GM12878 (cell line): ENCODE measurements around the gene ATF4. TPM values are rescaled to one million over a fixed set of nuclear protein-coding genes. Genes with fewer than 3 reads are reported as not detected.

ENCODE experiments used
- ATF3 ChIP-seq: IDR thresholded peaks from 2 replicates; pipeline ENCODE4 v1.6.1; 2011; ENCODE audit warnings: low read depth, mild to moderate bottlenecking, low read length, moderate library complexity, borderline replicate concordance; ENCODE audit errors: extremely low read depth
- BMI1 ChIP-seq: fragments of 450-650 bp; IDR thresholded peaks from 2 replicates; pipeline ENCODE4 v1.6.1; 2016; ENCODE audit warnings: mild to moderate bottlenecking, moderate library complexity, borderline replicate concordance
- LARP7 ChIP-seq: fragments of 450-650 bp; IDR thresholded peaks from 2 replicates; pipeline ENCODE4 v1.6.1; 2017; ENCODE audit warnings: mild to moderate bottlenecking
- MTA2 ChIP-seq: fragments of 450-650 bp; IDR thresholded peaks from 2 replicates; pipeline ENCODE4 v1.6.1; 2016; ENCODE audit warnings: low read depth, mild to moderate bottlenecking, moderate library complexity
- PAX8 ChIP-seq: fragments of 450-650 bp; IDR thresholded peaks from 2 replicates; pipeline ENCODE4 v1.6.1; 2017; ENCODE audit warnings: mild to moderate bottlenecking, moderate library complexity
- PRDM15 ChIP-seq: fragments of 450-650 bp; formaldehyde crosslinking; IDR thresholded peaks from 2 replicates; pipeline ENCODE4 v1.4.0; 2020; ENCODE audit warnings: mild to moderate bottlenecking, moderate library complexity
- REST ChIP-seq: IDR thresholded peaks from 2 replicates; pipeline ENCODE4 v1.6.1; 2012; ENCODE audit warnings: mild to moderate bottlenecking, low read depth, low read length
- SIX5 ChIP-seq: IDR thresholded peaks from 2 replicates; pipeline ENCODE4 v1.6.1; 2011; ENCODE audit warnings: mild to moderate bottlenecking, low read depth, low read length, moderate library complexity; ENCODE audit not compliant: severe bottlenecking
- SRF ChIP-seq, 2 experiments: IDR thresholded peaks; 2 replicates each; pipeline ENCODE4 v1.6.1; 2011; ENCODE audit warnings: low read depth in 2 of 2, low read length in 2 of 2, mild to moderate bottlenecking in 1 of 2, moderate library complexity in 1 of 2
- USF2 ChIP-seq: IDR thresholded peaks from 2 replicates; pipeline ENCODE4 v1.6.1; 2011; ENCODE audit warnings: low read depth, low read length, improper control_type of control experiment, borderline replicate concordance
- WRNIP1 ChIP-seq: IDR thresholded peaks from 2 replicates; pipeline ENCODE4 v1.6.1; 2011; ENCODE audit warnings: low read depth, low read length, improper control_type of control experiment, borderline replicate concordance
- YY1 ChIP-seq: IDR thresholded peaks from 2 replicates; pipeline ENCODE4 v1.6.1; 2011; ENCODE audit warnings: low read depth, mild to moderate bottlenecking, low read length
- ZBED1 ChIP-seq: IDR thresholded peaks from 2 replicates; pipeline ENCODE4 v1.6.1; 2016; ENCODE audit warnings: borderline replicate concordance
- ZNF207 ChIP-seq: fragments of 450-650 bp; IDR thresholded peaks from 2 replicates; pipeline ENCODE4 v1.6.1; 2014; ENCODE audit warnings: antibody characterized with exemption, mild to moderate bottlenecking, borderline replicate concordance
- polyA plus RNA-seq, 11 experiments: library from polyadenylated mRNA; depleted of rRNA in 4 of 11; unstranded in 6 of 11; stranded (reverse) in 5 of 11; fragments of >200 nt; fragmentation: Nextera tagmentation in 4 of 11; fragmentation: Illumina TruSeq in 1 of 11; extraction: Ambion mirVana in 4 of 11; extraction: Trizol in 1 of 11; gene quantifications; 1 replicate in 1 of 11; 2 replicates in 10 of 11; pipeline versions ENCODE4 v1.2.1 to v1.2.3, GENCODE V29; 2011 to 2016; ENCODE audit warnings: inconsistent platforms in 2 of 11, missing spikeins in 2 of 11, low read depth in 1 of 11
- total RNA-seq, 4 experiments: library from RNA; depleted of rRNA in 3 of 4; stranded (reverse); fragments of >200 nt in 3 of 4; fragmentation: Illumina TruSeq in 1 of 4; extraction: Trizol in 1 of 4; gene quantifications; 2 replicates each; pipeline versions ENCODE4 v1.2.1 to v1.2.3, GENCODE V29; 2013 to 2021
- TF ChIP-seq, protein P1 (sequence below): fragments of 450-650 bp; IDR thresholded peaks from 2 replicates; pipeline ENCODE4 v1.6.1; 2017; ENCODE audit warnings: mild to moderate bottlenecking, moderate library complexity

ATF4 gene
- total and polyA plus RNA-seq, 10 of the 15 experiments (the other 5 are each of a cell fraction or from before 2014, with no cell fraction given) = 88.3 to 605 (median 320) TPM

DNA sequence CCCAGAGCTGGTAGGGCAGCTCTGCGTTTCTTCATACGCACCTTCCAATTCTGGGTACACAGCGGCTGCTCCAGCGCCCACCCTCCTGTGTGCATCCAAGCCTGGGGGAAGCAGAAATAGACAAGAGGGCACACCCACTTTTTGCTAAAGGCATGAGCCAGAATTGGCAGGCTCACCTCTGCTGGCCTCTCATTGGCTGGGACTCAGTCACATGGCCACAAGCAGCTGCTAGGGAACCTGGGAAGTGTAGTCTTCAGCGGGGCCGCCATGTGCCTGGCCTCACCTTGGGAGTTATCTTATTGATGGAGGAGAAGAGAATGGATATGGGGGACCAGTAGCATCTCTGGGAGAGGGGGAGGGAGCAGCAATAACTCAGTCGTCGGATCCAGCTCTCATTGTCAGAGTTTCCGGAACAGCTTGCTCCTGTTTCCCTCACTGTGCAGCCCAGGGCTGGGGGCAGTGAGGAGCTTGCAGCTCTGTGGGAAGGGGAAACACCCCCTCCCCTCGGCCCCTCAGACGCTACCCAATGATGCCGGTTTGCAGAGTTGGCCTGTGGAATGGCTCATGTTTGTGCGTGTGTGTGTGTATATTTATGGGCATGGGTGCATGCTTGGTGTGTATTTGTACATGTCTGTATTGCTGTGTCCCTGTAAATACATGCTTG is 30.1 kb upstream of the ATF4 start (continued):
- no peak for TF ChIP-seq SRF (IDR thresholded peaks at IDR 0.05; ENCODE audit: low read depth in 2 of 2, low read length in 2 of 2)
- TF ChIP-seq SIX5 = peak; percentile 92
- TF ChIP-seq ZNF207 = no peak
- no peak for TF ChIP-seq PRDM15 (CRISPR knock-in tag)
- no peak for TF ChIP-seq MTA2
- TF ChIP-seq REST = no peak
- TF ChIP-seq USF2 = peak; percentile 90
- TF ChIP-seq ZBED1 = no peak
- peak; percentile 98 for TF ChIP-seq YY1
- TF ChIP-seq WRNIP1 = no peak
- TF ChIP-seq, protein P1, sequence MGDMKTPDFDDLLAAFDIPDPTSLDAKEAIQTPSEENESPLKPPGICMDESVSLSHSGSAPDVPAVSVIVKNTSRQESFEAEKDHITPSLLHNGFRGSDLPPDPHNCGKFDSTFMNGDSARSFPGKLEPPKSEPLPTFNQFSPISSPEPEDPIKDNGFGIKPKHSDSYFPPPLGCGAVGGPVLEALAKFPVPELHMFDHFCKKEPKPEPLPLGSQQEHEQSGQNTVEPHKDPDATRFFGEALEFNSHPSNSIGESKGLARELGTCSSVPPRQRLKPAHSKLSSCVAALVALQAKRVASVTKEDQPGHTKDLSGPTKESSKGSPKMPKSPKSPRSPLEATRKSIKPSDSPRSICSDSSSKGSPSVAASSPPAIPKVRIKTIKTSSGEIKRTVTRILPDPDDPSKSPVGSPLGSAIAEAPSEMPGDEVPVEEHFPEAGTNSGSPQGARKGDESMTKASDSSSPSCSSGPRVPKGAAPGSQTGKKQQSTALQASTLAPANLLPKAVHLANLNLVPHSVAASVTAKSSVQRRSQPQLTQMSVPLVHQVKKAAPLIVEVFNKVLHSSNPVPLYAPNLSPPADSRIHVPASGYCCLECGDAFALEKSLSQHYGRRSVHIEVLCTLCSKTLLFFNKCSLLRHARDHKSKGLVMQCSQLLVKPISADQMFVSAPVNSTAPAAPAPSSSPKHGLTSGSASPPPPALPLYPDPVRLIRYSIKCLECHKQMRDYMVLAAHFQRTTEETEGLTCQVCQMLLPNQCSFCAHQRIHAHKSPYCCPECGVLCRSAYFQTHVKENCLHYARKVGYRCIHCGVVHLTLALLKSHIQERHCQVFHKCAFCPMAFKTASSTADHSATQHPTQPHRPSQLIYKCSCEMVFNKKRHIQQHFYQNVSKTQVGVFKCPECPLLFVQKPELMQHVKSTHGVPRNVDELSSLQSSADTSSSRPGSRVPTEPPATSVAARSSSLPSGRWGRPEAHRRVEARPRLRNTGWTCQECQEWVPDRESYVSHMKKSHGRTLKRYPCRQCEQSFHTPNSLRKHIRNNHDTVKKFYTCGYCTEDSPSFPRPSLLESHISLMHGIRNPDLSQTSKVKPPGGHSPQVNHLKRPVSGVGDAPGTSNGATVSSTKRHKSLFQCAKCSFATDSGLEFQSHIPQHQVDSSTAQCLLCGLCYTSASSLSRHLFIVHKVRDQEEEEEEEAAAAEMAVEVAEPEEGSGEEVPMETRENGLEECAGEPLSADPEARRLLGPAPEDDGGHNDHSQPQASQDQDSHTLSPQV = no peak
- TF ChIP-seq BMI1 = no peak
- no peak for TF ChIP-seq LARP7
- no peak for TF ChIP-seq PAX8
- TF ChIP-seq ATF3 = peak; percentile 90; the same call in 1 of the 2 replicates
